Measurements from ENCODE around the gene WHRN. TPM values are rescaled to one million over a fixed set of nuclear protein-coding genes. Genes with fewer than 3 reads are reported as not detected.

WHRN gene
- total RNA-seq, 1 experiment from 2014 or later = 19.8 TPM

GRCh38 chr9:114494776-114495569 lies 10.3 kb downstream of the WHRN start:
- TF ChIP-seq EZH2 (IDR thresholded peaks at IDR 0.05; ENCODE audit: low read depth) = no peak
- TF ChIP-seq CTCF (conservative IDR thresholded peaks at IDR 0.05) = no peak
- H3K4me2 ChIP-seq = no peak overlapping the region
- no peaks in the 10 kb centered on the region for H3F3A ChIP-seq (ENCODE audit: insufficient read depth, low read depth)
- no peaks in the 10 kb centered on the region for H3K27me3 ChIP-seq (ENCODE audit: insufficient read depth, low read depth)
- no peaks in the 10 kb centered on the region for H3K9me2 ChIP-seq (ENCODE audit: insufficient read depth)
- H3K4me1 ChIP-seq (replicated peaks; ENCODE audit: insufficient read depth) = no peaks in the 10 kb centered on the region
- H3K79me2 ChIP-seq (ENCODE audit: low read depth) = no peaks in the 10 kb centered on the region
- H3K4me3 ChIP-seq = no peak overlapping the region
- intact Hi-C loops (cut with micrococcal nuclease; ENCODE audit: unreplicated experiment) = no loop called here
- DNase-seq = no peak
- no peak overlapping the region for H3K27ac ChIP-seq
- H2AFZ ChIP-seq = no peak overlapping the region
- BruUV-seq (replicated peaks) = no TSS peak
- H3K9me3 ChIP-seq (ENCODE audit: insufficient read depth, low read depth) = no peaks in the 10 kb centered on the region
- no peaks in the 10 kb centered on the region for H4K20me1 ChIP-seq (ENCODE audit: insufficient read depth)
- ChIA-PET CTCF (no interaction called here), POLR2A (ENCODE audit: unreplicated experiment) (no interaction called here)
- no peaks in the 10 kb centered on the region for H3K36me3 ChIP-seq (ENCODE audit: low read depth)

GRCh38 chr9:114493521-114494184 lies 11.6 kb downstream of the WHRN start:
- H3K27ac ChIP-seq = no peak overlapping the region
- no peaks in the 10 kb centered on the region for H3K9me2 ChIP-seq (ENCODE audit: insufficient read depth)
- no peaks in the 10 kb centered on the region for H3K4me1 ChIP-seq (replicated peaks; ENCODE audit: insufficient read depth)
- H3K27me3 ChIP-seq (ENCODE audit: insufficient read depth, low read depth) = no peaks in the 10 kb centered on the region
- H3K4me2 ChIP-seq = no peak overlapping the region
- no peaks in the 10 kb centered on the region for H4K20me1 ChIP-seq (ENCODE audit: insufficient read depth)
- no peak overlapping the region for H2AFZ ChIP-seq
- no peak for DNase-seq
- no peaks in the 10 kb centered on the region for H3K79me2 ChIP-seq (ENCODE audit: low read depth)
- TF ChIP-seq EZH2 (IDR thresholded peaks at IDR 0.05; ENCODE audit: low read depth) (no peak), CTCF (conservative IDR thresholded peaks at IDR 0.05) (no peak)
- BruUV-seq (replicated peaks) = no TSS peak
- POLR2A ChIA-PET (ENCODE audit: unreplicated experiment) = interaction anchor here (0.6 kb wide), 1 partner anchor 296 kb away, joined by 3 read pairs; no protein-coding TSS in a partner anchor
- H3K4me3 ChIP-seq = no peak overlapping the region
- intact Hi-C loops (cut with micrococcal nuclease; ENCODE audit: unreplicated experiment) = no loop called here
- no peaks in the 10 kb centered on the region for H3F3A ChIP-seq (ENCODE audit: insufficient read depth, low read depth)
- no peaks in the 10 kb centered on the region for H3K9me3 ChIP-seq (ENCODE audit: insufficient read depth, low read depth)
- CTCF ChIA-PET = no interaction called here
- no peaks in the 10 kb centered on the region for H3K36me3 ChIP-seq (ENCODE audit: low read depth)

GRCh38 chr9:114492991-114493390 lies 12.3 kb downstream of the WHRN start:
- ChIA-PET CTCF (no interaction called here), POLR2A (ENCODE audit: unreplicated experiment) (interaction anchor here (0.6 kb wide), 1 partner anchor 295 kb away, joined by 3 read pairs; no protein-coding TSS in a partner anchor)
- Histone ChIP-seq H3K4me1 (replicated peaks; ENCODE audit: insufficient read depth) (no peaks in the 10 kb centered on the region), H3K4me3 (no peak overlapping the region), H3F3A (ENCODE audit: insufficient read depth, low read depth) (no peaks in the 10 kb centered on the region), H3K27ac (no peak overlapping the region), H3K9me3 (ENCODE audit: insufficient read depth, low read depth) (no peaks in the 10 kb centered on the region), H2AFZ (no peak overlapping the region), H3K4me2 (no peak overlapping the region), H3K9me2 (ENCODE audit: insufficient read depth) (no peaks in the 10 kb centered on the region), H3K79me2 (ENCODE audit: low read depth) (no peaks in the 10 kb centered on the region), H3K27me3 (ENCODE audit: insufficient read depth, low read depth) (no peaks in the 10 kb centered on the region), H4K20me1 (ENCODE audit: insufficient read depth) (no peaks in the 10 kb centered on the region), H3K36me3 (ENCODE audit: low read depth) (no peaks in the 10 kb centered on the region)
- no peak for DNase-seq
- intact Hi-C loops (cut with micrococcal nuclease; ENCODE audit: unreplicated experiment) = no loop called here
- no TSS peak for BruUV-seq (replicated peaks)
- TF ChIP-seq CTCF (conservative IDR thresholded peaks at IDR 0.05) (no peak), EZH2 (IDR thresholded peaks at IDR 0.05; ENCODE audit: low read depth) (no peak)

Data from PC-9 (cell line).